ENCODE results near the gene IL3. TPM values are rescaled to one million over a fixed set of nuclear protein-coding genes. Genes with fewer than 3 reads are reported as not detected.

The IL3 gene
- total and polyA plus RNA-seq, 12 donors = not detected

DNA sequence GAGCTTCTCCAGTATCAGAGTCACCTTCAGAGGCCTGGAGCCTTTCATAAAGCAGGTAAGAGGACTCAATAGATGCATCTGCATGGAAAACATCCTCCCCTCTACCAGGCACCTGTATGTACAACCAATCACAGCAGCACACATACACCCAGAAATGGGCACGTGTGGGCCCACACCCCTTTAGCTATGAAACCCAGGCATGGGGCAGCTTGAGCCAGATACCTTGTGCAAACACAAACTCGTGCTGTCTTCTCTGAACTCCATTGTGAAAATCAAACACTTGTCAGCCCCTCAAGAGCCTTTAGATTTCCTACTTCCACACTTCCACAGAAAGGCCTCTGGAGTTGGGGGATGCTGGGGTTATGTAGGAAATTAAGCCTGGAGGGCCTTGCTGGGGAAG, 12.1 kb downstream of the IL3 start:
- Histone ChIP-seq H3K27me3 (no peaks in the 10 kb centered on the region), H3K27ac (no peak overlapping the region), H3K4me3 (no peak overlapping the region), H3K36me3 (no peaks in the 10 kb centered on the region), H3K4me1 (peaks cover 0 to 8% (median 0%) of the 10 kb centered on the region in 9 donors), H3K9me3 (no peaks in the 10 kb centered on the region)
- TF ChIP-seq, protein P1, sequence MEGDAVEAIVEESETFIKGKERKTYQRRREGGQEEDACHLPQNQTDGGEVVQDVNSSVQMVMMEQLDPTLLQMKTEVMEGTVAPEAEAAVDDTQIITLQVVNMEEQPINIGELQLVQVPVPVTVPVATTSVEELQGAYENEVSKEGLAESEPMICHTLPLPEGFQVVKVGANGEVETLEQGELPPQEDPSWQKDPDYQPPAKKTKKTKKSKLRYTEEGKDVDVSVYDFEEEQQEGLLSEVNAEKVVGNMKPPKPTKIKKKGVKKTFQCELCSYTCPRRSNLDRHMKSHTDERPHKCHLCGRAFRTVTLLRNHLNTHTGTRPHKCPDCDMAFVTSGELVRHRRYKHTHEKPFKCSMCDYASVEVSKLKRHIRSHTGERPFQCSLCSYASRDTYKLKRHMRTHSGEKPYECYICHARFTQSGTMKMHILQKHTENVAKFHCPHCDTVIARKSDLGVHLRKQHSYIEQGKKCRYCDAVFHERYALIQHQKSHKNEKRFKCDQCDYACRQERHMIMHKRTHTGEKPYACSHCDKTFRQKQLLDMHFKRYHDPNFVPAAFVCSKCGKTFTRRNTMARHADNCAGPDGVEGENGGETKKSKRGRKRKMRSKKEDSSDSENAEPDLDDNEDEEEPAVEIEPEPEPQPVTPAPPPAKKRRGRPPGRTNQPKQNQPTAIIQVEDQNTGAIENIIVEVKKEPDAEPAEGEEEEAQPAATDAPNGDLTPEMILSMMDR (IDR thresholded peaks at IDR 0.05) = no peak
- intact Hi-C loops (cut with DNase I) = no loop called here
- DNase-seq = no peak
- 90 to 91% methylated on average over 2 of the region's 2 CpGs for WGBS, 2 donors
- ATAC-seq = no peak

DNA sequence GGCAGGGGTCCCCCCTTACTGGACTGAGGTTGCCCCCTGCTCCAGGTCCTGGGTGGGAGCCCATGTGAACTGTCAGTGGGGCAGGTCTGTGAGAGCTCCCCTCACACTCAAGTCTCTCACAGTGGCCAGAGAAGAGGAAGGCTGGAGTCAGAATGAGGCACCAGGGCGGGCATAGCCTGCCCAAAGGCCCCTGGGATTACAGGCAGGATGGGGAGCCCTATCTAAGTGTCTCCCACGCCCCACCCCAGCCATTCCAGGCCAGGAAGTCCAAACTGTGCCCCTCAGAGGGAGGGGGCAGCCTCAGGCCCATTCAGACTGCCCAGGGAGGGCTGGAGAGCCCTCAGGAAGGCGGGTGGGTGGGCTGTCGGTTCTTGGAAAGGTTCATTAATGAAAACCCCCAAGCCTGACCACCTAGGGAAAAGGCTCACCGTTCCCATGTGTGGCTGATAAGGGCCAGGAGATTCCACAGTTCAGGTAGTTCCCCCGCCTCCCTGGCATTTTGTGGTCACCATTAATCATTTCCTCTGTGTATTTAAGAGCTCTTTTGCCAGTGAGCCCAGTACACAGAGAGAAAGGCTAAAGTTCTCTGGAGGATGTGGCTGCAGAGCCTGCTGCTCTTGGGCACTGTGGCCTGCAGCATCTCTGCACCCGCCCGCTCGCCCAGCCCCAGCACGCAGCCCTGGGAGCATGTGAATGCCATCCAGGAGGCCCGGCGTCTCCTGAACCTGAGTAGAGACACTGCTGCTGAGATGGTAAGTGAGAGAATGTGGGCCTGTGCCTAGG, 13.0 kb downstream of the IL3 start, which contains the start of gene CSF2:
CSF2 (plus strand) TSS at position 559 of the 783 bp plus-strand sequence; CDS start at position 594, 35 bp downstream.
- peaks cover 0 to 8% (median 0%) of the 10 kb centered on the region in 9 donors for H3K4me1 ChIP-seq
- DNase-seq = no peak
- H3K27me3 ChIP-seq = no peaks in the 10 kb centered on the region
- H3K4me3 ChIP-seq = no peak within 1 kb of the TSS
- intact Hi-C loops (cut with DNase I) = no loop called here
- H3K27ac ChIP-seq = no peak within 1 kb of the TSS
- ATAC-seq = no peak
- TF ChIP-seq, protein P1 (IDR thresholded peaks at IDR 0.05) = no peak
- H3K9me3 ChIP-seq = no peaks in the 10 kb centered on the region
- 89 to 94% methylated on average over 12 of the region's 12 CpGs for WGBS, 2 donors
- H3K36me3 ChIP-seq = no peaks in the 10 kb centered on the region

DNA sequence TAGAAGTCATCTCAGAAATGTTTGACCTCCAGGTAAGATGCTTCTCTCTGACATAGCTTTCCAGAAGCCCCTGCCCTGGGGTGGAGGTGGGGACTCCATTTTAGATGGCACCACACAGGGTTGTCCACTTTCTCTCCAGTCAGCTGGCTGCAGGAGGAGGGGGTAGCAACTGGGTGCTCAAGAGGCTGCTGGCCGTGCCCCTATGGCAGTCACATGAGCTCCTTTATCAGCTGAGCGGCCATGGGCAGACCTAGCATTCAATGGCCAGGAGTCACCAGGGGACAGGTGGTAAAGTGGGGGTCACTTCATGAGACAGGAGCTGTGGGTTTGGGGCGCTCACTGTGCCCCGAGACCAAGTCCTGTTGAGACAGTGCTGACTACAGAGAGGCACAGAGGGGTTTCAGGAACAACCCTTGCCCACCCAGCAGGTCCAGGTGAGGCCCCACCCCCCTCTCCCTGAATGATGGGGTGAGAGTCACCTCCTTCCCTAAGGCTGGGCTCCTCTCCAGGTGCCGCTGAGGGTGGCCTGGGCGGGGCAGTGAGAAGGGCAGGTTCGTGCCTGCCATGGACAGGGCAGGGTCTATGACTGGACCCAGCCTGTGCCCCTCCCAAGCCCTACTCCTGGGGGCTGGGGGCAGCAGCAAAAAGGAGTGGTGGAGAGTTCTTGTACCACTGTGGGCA, 13.8 kb downstream of the IL3 start:
- Histone ChIP-seq H3K9me3 (no peaks in the 10 kb centered on the region), H3K36me3 (no peaks in the 10 kb centered on the region), H3K4me1 (peaks cover 0 to 8% (median 0%) of the 10 kb centered on the region in 9 donors), H3K27me3 (no peaks in the 10 kb centered on the region), H3K4me3 (no peak overlapping the region), H3K27ac (no peak overlapping the region)
- DNase-seq (no peak), ATAC-seq (no peak)
- TF ChIP-seq, protein P1 (IDR thresholded peaks at IDR 0.05) = no peak
- WGBS, 2 donors = 89 to 93% methylated on average over 7 of the region's 7 CpGs
- intact Hi-C loops (cut with DNase I) = no loop called here

DNA sequence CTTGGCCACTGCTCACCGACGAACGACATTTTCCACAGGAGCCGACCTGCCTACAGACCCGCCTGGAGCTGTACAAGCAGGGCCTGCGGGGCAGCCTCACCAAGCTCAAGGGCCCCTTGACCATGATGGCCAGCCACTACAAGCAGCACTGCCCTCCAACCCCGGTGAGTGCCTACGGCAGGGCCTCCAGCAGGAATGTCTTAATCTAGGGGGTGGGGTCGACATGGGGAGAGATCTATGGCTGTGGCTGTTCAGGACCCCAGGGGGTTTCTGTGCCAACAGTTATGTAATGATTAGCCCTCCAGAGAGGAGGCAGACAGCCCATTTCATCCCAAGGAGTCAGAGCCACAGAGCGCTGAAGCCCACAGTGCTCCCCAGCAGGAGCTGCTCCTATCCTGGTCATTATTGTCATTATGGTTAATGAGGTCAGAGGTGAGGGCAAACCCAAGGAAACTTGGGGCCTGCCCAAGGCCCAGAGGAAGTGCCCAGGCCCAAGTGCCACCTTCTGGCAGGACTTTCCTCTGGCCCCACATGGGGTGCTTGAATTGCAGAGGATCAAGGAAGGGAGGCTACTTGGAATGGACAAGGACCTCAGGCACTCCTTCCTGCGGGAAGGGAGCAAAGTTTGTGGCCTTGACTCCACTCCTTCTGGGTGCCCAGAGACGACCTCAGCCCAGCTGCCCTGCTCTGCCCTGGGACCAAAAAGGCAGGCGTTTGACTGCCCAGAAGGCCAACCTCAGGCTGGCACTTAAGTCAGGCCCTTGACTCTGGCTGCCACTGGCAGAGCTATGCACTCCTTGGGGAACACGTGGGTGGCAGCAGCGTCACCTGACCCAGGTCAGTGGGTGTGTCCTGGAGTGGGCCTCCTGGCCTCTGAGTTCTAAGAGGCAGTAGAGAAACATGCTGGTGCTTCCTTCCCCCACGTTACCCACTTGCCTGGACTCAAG, 14.6 kb downstream of the IL3 start:
- no peaks in the 10 kb centered on the region for H3K9me3 ChIP-seq
- H3K4me3 ChIP-seq = no peak overlapping the region
- TF ChIP-seq, protein P1 (IDR thresholded peaks at IDR 0.05) = no peak
- H3K36me3 ChIP-seq = no peaks in the 10 kb centered on the region
- no peaks in the 10 kb centered on the region for H3K27me3 ChIP-seq
- 85 to 86% methylated on average over 16 of the region's 16 CpGs for WGBS, 2 donors
- H3K27ac ChIP-seq = no peak overlapping the region
- intact Hi-C loops (cut with DNase I) = no loop called here
- H3K4me1 ChIP-seq = peaks cover 0 to 8% (median 0%) of the 10 kb centered on the region in 9 donors
- DNase-seq = no peak
- ATAC-seq = no peak
